Thoracic aorta (tissue), 2 donors: ENCODE measurements around the gene DNAH8. TPM values are rescaled to one million over a fixed set of nuclear protein-coding genes. Genes with fewer than 3 reads are reported as not detected.

Experiments used
- ATAC-seq: fragments of 150-250 bp; one replicate; pipeline ENCODE4 v1.8.0; 2017; ENCODE audit warnings: low read depth; ENCODE audit not compliant: insufficient number of reproducible peaks, low FRiP score
- DNase-seq: peaks from one replicate; pipeline ENCODE4 v3.0.0-alpha.2; 2020; ENCODE audit warnings: low spot score
- H3K27ac ChIP-seq, 2 donors: fragments of 200-600 bp; sonication (generic); 1 replicate in 1 of 2; 2 replicates in 1 of 2; pipeline ENCODE4 v1.5.1; 2016; ENCODE audit warnings: mild to moderate bottlenecking in 2 of 2, moderate library complexity in 2 of 2
- H3K27me3 ChIP-seq: fragments of 200-600 bp; sonication (generic); replicated peaks from 2 replicates; pipeline ENCODE4 v1.6.0; 2016; ENCODE audit warnings: mild to moderate bottlenecking; ENCODE audit not compliant: insufficient read depth
- H3K36me3 ChIP-seq: fragments of 200-600 bp; sonication (generic); one replicate; pipeline ENCODE4 v1.5.1; 2016
- H3K4me1 ChIP-seq, 2 donors: fragments of 200-600 bp; sonication (generic); 1 replicate in 1 of 2; 2 replicates in 1 of 2; pipeline versions ENCODE4 v1.5.1 to v1.6.0; 2016; ENCODE audit warnings: low read depth in 2 of 2, mild to moderate bottlenecking in 1 of 2; ENCODE audit not compliant: control insufficient read depth in 1 of 2
- H3K4me3 ChIP-seq: fragments of 200-600 bp; sonication (generic); 2 replicates; pipeline ENCODE4 v1.5.1; 2016; ENCODE audit warnings: mild to moderate bottlenecking
- H3K9me3 ChIP-seq: fragments of 200-600 bp; sonication (generic); 2 replicates; pipeline ENCODE4 v1.5.1; 2016
- total RNA-seq, 2 donors: library from RNA; depleted of rRNA; stranded (reverse); fragments of >200 nt; gene quantifications; one replicate each; pipeline versions ENCODE4 v1.1.0 to v1.2.3, GENCODE V29; 2016
- TF ChIP-seq, protein P1 (sequence below): fragments of 200-600 bp; sonication (generic); IDR thresholded peaks from one replicate; pipeline ENCODE4 v1.5.1; 2019; ENCODE audit warnings: antibody characterized with exemption

DNAH8 gene
- total RNA-seq, 2 donors from 2014 or later = 0.14 TPM; not detected in 1

DNA sequence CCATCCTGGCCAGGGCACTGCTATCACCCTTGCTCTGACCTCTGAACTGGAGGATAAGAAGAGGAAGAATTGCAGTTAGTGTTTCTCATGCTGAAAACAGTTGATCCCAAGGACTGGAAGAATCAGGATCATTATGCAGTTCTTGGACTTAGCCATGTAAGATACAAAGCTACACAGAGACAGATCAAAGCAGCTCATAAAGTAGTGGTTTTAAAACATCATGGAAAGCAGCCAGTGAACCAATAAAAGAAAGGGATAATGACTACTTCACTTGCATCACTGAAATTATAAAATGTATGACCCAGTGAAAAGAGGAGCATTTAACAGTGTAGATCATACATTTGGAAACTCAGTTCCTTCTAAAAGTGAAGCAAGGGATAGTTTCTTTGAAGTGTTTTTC, 47.7 kb downstream of the DNAH8 start:
- no peaks in the 10 kb centered on the region for H3K36me3 ChIP-seq
- no peak for ATAC-seq
- H3K27ac ChIP-seq = no peak overlapping the region
- TF ChIP-seq, protein P1, sequence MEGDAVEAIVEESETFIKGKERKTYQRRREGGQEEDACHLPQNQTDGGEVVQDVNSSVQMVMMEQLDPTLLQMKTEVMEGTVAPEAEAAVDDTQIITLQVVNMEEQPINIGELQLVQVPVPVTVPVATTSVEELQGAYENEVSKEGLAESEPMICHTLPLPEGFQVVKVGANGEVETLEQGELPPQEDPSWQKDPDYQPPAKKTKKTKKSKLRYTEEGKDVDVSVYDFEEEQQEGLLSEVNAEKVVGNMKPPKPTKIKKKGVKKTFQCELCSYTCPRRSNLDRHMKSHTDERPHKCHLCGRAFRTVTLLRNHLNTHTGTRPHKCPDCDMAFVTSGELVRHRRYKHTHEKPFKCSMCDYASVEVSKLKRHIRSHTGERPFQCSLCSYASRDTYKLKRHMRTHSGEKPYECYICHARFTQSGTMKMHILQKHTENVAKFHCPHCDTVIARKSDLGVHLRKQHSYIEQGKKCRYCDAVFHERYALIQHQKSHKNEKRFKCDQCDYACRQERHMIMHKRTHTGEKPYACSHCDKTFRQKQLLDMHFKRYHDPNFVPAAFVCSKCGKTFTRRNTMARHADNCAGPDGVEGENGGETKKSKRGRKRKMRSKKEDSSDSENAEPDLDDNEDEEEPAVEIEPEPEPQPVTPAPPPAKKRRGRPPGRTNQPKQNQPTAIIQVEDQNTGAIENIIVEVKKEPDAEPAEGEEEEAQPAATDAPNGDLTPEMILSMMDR = no peak
- no peaks in the 10 kb centered on the region for H3K9me3 ChIP-seq
- no peaks in the 10 kb centered on the region for H3K4me1 ChIP-seq
- no peaks in the 10 kb centered on the region for H3K27me3 ChIP-seq
- no peak overlapping the region for H3K4me3 ChIP-seq
- no peak for DNase-seq

DNA sequence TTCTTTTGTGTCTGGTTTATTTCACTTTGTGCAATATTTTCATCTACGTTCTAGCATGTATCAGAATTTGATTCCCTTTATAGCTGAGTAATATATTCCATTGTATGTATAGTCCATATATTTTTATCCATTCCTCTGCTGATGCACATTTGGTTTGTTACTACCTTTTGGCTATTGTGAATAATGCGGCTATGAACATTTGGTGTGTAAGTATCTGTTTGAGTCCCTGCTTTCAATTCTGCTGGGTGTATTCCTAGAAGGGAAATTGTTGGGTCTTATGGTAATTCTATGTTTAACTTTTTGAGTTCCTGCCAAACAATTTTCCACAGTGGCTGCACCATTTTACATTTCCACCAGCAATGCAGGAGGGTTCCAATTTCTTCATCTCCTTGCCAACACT, 52.4 kb downstream of the DNAH8 start:
- no peak for DNase-seq
- H3K27me3 ChIP-seq = no peaks in the 10 kb centered on the region
- no peaks in the 10 kb centered on the region for H3K36me3 ChIP-seq
- no peak overlapping the region for H3K27ac ChIP-seq
- TF ChIP-seq, protein P1 = no peak
- ATAC-seq = no peak
- H3K4me3 ChIP-seq = no peak overlapping the region
- peaks cover 3% of the 10 kb centered on the region for H3K9me3 ChIP-seq
- no peaks in the 10 kb centered on the region for H3K4me1 ChIP-seq

DNA sequence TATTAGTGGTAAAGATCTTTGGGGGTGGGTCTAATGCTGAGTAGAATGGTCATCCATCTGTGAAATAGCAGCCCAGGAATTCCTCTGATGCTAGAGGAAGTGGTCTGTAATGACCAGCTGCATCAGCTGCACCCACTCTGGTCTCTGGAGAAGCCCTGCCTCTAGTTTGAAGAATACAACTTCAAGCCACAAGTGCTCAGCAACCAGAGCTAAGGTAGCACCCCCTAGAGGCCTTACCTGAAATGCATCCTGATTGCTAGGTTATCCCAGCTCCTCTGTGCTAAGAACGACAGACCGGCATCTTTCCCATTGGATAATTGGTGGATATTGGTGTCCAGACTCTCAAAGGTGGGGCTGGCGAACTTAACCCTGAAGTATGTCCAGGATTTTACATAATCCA, 58.2 kb downstream of the DNAH8 start:
- ATAC-seq (no peak), DNase-seq (no peak)
- no peaks in the 10 kb centered on the region for H3K9me3 ChIP-seq
- no peaks in the 10 kb centered on the region for H3K4me1 ChIP-seq
- TF ChIP-seq, protein P1 = no peak
- H3K36me3 ChIP-seq = no peaks in the 10 kb centered on the region
- H3K27ac ChIP-seq = no peak overlapping the region
- H3K27me3 ChIP-seq = no peaks in the 10 kb centered on the region
- H3K4me3 ChIP-seq = no peak overlapping the region

DNA sequence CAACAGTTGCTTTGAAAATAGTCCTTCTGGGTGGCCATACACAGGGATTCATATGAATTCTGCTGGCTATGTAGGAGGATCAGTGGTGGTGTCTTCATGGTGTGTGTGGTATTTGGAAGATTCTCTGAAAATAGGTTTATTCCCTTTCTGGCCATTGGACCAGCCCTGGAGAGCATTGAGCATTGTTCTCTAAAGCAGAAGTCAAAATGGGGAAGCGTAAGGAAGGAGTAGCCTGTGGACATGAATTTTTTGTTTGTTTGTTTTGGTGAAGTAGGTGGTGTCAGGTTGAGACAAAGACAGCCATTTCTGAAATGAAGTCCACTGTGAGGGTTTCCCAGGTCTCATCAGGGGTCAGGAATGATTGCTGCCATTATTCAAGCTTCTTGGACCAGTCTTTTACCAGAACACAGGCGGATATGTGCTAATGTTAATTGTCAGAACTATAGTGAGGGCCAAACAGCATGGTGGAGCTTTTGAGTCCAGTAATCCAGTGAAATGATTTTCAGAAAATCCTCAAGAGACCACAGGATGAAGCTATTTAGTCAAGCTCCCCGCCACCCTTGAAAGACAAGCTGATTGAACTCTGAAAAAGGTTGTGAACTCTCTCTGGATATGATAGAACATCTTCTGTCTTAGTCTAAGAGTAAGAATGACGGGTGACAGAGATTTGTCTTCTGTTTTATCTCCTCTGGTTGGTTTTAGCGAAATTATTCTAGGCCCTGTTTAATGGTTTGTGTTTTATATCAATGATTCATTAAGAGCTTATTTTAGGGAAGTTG, 60.0 kb downstream of the DNAH8 start:
- H3K4me1 ChIP-seq = no peaks in the 10 kb centered on the region
- H3K4me3 ChIP-seq = no peak overlapping the region
- H3K9me3 ChIP-seq = no peaks in the 10 kb centered on the region
- TF ChIP-seq, protein P1 = no peak
- H3K27me3 ChIP-seq = peaks cover 5% of the 10 kb centered on the region
- ATAC-seq = no peak
- H3K36me3 ChIP-seq = no peaks in the 10 kb centered on the region
- no peak for DNase-seq
- no peak overlapping the region for H3K27ac ChIP-seq

DNA sequence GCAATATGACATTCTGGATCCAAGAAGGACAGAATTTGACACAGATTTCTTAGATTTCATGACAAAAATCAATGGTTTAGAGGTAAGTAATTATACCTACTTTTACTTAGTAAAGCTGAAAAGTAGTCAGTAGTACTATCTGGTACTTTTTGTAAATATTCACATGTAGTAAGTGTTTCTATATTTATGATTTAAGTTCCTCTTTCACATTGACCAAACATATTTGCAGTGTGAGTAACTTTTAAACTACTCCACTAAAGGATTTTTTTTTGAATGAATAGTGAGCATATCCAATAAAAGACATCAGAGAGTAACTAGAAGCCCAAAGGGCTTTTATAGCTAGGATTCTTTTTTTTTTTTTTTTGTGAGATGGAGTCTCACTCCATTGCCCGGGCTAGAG, 60.8 kb downstream of the DNAH8 start:
- Histone ChIP-seq H3K27me3 (peaks cover 5% of the 10 kb centered on the region), H3K4me3 (no peak overlapping the region), H3K36me3 (no peaks in the 10 kb centered on the region), H3K4me1 (no peaks in the 10 kb centered on the region), H3K27ac (no peak overlapping the region), H3K9me3 (no peaks in the 10 kb centered on the region)
- ATAC-seq = no peak
- no peak for DNase-seq
- TF ChIP-seq, protein P1 = no peak
